KOPT-K1 (cell line): ENCODE measurements around the gene KRT7.

ENCODE experiments used
- H3K27ac ChIP-seq: fragments of 200-600 bp; sonication (generic); 2 replicates; pipeline ENCODE4 v1.5.1; 2016; ENCODE audit warnings: antibody characterized with exemption, mild to moderate bottlenecking, low read depth, low read length; ENCODE audit not compliant: poor library complexity, severe bottlenecking
- H3K36me3 ChIP-seq: fragments of 200-600 bp; sonication (generic); 2 replicates; pipeline ENCODE4 v1.5.1; 2017; ENCODE audit warnings: antibody characterized with exemption, mild to moderate bottlenecking, low read length, moderate library complexity; ENCODE audit not compliant: insufficient read depth
- H3K9me3 ChIP-seq: fragments of 200-600 bp; sonication (generic); 2 replicates; pipeline ENCODE4 v1.5.1; 2017; ENCODE audit warnings: antibody characterized with exemption, low read length, mild to moderate bottlenecking; ENCODE audit not compliant: insufficient read depth, poor library complexity, severe bottlenecking

Gene KRT7

GRCh38 chr12:52232674-52233461 is at the start of gene KRT7:
Gene KRT7 (plus strand): TSS chr12:52233243. CDS start chr12:52233297, 54 bp downstream.
- no peaks in the 10 kb centered on the region for H3K36me3 ChIP-seq
- no peak within 1 kb of the TSS for H3K27ac ChIP-seq

GRCh38 chr12:52183544-52183910 is 49.5 kb upstream of the KRT7 start:
- H3K9me3 ChIP-seq = no peaks in the 10 kb centered on the region
- no peaks in the 10 kb centered on the region for H3K36me3 ChIP-seq
- no peak overlapping the region for H3K27ac ChIP-seq

More at GRCh38 chr12:52232674-52233461, at the start of gene KRT7:
- no peaks in the 10 kb centered on the region for H3K9me3 ChIP-seq

- Histone ChIP-seq H3K36me3 (no peaks in the 10 kb centered on the region), H3K27ac (no peak overlapping the region), H3K9me3 (no peaks in the 10 kb centered on the region)
Observed at GRCh38 chr12:52183971-52184370, 49.1 kb upstream of the KRT7 start.

- Histone ChIP-seq H3K27ac (no peak overlapping the region), H3K9me3 (no peaks in the 10 kb centered on the region), H3K36me3 (no peaks in the 10 kb centered on the region)
Observed at GRCh38 chr12:52184813-52185212, 48.2 kb upstream of the KRT7 start.

DNA sequence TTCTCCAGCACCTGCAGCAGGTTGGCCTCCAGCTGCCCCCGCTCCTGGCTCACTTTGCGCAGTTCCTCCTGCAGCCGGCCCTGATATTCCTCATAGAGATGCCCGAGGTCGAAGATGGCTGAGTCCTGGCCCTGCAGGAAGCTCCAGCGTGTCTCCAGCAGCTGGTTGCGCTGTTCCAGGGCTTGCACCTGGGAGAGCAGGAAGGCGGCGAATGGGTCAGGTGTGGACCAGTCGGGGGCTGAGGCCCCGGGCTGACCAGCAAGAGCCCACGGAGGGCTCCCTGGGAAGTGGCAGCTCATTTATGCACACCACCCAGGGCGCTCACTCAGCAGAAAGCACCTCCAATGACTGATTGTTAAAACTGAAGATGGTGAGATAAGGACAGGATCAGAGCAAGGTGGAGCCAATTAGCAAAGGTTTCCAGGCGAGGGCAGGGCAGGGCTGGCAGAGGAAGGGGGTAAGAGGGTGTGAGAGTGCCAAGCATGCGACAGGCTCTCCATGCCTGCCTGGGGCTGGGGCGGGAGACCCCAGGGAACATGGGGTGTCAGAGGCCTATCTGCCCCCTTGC is 47.6 kb upstream of the KRT7 start:
- Histone ChIP-seq H3K36me3 (no peaks in the 10 kb centered on the region), H3K9me3 (no peaks in the 10 kb centered on the region), H3K27ac (no peak overlapping the region)

GRCh38 chr12:52186118-52186840 is 46.8 kb upstream of the KRT7 start:
- Histone ChIP-seq H3K36me3 (no peaks in the 10 kb centered on the region), H3K27ac (no peak overlapping the region), H3K9me3 (no peaks in the 10 kb centered on the region)

- Histone ChIP-seq H3K27ac (no peak overlapping the region), H3K36me3 (no peaks in the 10 kb centered on the region), H3K9me3 (no peaks in the 10 kb centered on the region)
Observed at GRCh38 chr12:52187206-52187605, 45.8 kb upstream of the KRT7 start.

- H3K36me3 ChIP-seq = no peaks in the 10 kb centered on the region
- no peaks in the 10 kb centered on the region for H3K9me3 ChIP-seq
- H3K27ac ChIP-seq = no peak overlapping the region
Observed at GRCh38 chr12:52187640-52188039, 45.4 kb upstream of the KRT7 start.

DNA sequence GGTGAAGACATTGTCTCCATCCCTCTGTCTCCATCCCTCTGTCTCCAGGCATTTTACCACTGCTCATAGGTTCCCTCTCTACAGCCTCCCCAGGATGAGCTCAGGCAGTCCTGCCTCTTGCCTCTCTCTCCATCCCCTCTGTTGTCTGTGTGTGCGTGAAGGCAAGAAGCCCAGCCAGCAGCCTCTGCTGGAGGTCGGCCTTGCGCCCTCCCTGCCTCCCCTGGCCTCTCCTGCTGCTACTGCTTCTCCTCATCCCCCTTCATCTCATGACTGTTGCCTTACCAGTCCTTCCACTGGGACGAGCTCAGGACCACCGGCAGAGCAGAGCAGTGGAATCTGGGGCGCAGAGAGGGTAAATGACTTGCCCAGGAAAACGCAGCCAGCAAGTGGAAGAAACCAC is 44.4 kb upstream of the KRT7 start:
- no peaks in the 10 kb centered on the region for H3K36me3 ChIP-seq
- no peaks in the 10 kb centered on the region for H3K9me3 ChIP-seq
- H3K27ac ChIP-seq = no peak overlapping the region

GRCh38 chr12:52189376-52190174 is 43.5 kb upstream of the KRT7 start:
- Histone ChIP-seq H3K27ac (no peak overlapping the region), H3K36me3 (no peaks in the 10 kb centered on the region), H3K9me3 (no peaks in the 10 kb centered on the region)

DNA sequence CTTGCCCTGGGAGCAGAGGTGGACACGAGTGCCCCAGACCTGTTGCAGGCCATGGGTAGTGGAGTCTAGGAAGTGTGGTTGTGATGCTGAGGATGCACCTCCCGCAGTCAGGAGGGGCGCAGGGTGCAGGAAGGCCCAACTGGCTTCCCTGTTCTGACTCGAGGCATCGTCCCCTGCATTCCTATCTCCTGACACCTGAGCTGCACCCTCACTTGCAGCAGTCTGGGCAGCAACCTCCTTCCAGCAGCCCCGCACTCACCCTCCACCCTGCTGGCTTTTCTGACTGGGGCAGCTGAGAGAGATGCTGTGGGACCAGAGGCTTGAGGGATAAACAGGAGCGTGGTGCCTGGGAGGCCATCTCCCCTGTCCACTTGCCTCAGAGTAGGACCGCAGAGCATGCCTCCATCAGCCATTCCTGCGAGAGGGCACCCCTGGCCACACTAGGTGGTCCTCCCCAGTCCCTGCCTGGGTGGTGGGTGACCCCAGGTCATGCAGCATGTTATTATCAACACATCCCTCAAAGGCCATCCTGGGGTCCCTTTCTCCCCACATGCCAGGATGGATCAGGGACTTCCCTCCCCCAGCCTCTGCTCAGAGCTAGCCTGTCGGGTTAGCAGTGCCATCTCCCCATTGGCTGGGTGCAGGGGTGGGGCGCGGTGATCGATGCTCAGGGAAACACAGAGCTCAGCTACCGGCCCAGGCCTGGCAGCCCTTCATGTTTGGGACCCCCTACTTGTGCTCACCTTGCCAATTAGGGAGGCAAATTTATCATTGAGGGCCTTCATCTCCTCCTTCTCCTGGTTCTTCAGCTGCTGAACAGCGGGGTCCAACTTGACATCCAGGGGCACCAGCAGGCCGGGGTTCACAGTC is 41.9 kb upstream of the KRT7 start:
- no peaks in the 10 kb centered on the region for H3K9me3 ChIP-seq
- H3K36me3 ChIP-seq = no peaks in the 10 kb centered on the region
- H3K27ac ChIP-seq = no peak overlapping the region

GRCh38 chr12:52191841-52192791 is 40.9 kb upstream of the KRT7 start, which contains the start of gene KRT80:
Gene KRT80 (minus strand): TSS chr12:52192014. CDS start chr12:52191902, 112 bp downstream.
- H3K27ac ChIP-seq = no peak within 1 kb of the TSS
- H3K36me3 ChIP-seq = no peaks in the 10 kb centered on the region
- H3K9me3 ChIP-seq = no peaks in the 10 kb centered on the region

DNA sequence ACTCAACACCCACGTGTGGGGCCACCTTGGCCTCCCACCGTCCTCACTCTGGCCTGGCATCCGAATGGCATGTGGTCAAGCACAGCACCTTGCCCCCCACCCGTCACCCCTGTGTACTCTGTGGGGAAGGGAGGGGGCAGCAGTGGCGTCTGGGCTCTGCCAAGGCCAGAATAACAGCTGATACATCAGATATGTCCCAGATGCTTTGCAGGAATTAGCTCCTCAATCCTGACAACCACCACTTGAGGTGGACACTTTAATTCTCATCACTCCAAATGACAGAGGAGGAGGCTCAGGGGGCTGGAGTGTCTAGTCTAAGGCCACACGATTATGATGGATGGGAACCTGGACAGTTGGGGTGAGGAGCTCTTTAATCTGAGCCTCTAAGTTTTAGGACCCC is 39.5 kb upstream of the KRT7 start:
- Histone ChIP-seq H3K36me3 (no peaks in the 10 kb centered on the region), H3K9me3 (no peaks in the 10 kb centered on the region), H3K27ac (no peak overlapping the region)
